GM18873 (cell line): ENCODE results near the gene LYPD5.
A peak's percentile ranks its signal among the peaks of the same experiment; 100 is the strongest.

Experiments
- ATAC-seq: cut with Tn5 transposase; IDR thresholded peaks from one replicate; pipeline ENCODE4 v1.9.1; 2021; ENCODE audit warnings: mild to moderate bottlenecking, moderate library complexity, moderate number of reproducible peaks; ENCODE audit not compliant: unreplicated experiment, low FRiP score

The LYPD5 gene

DNA sequence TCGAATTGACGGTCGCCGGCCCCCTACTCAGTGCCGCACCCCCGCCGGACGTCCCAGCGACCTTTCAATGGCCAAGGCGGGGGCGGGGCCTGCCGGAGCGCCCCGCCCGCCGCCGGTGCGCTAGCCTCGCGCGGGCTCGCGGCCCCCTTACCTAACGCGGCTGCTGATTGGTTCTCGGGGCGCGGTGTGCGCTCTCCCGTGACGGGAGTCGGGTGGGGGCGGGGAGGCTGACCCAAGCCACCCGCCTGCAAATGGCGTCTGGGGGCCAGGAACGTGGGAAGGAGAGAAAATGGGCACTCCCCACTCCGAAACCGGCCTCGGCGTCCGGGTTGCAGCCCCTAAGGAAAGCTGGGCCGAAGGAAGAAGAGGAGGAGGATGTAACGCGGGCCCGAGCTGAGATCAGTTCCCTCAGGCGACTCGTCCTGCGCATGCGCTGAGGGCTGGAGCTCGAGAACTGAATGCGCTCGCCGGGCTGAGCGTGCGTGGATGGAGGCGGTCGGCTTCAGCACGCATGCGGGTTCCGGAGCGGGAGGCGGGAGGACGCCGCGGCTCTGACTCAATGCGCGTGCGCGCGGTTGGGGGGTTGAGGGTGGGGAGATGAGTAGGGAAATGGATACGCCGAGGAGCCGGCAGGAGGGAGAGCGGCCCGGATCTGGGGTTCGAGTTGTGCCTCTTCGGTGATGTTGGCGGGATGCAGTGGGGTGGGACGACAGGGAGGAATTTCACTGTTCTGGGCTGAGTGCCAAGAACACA lies 47.6 kb downstream of the LYPD5 start, which contains the start of gene SMG9:
Gene SMG9 (minus strand): TSS at position 460 of the 753 bp plus-strand sequence. CDS start 4,221 bp downstream, outside the sequence.
- peak; percentile 44 for ATAC-seq

DNA sequence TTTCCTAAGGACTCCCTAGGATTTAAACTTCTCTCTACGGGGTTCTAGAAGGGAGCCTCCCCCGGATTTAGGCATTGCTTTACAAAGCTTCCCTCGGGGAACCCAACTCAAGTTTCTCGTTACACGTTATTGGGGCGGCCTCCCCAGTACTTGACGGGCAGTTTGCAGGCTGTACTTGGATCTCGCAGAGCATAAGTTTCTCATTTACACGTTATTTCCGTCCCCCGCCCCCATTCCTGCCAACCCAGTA lies 48.1 kb downstream of the LYPD5 start:
- no peak for ATAC-seq

DNA sequence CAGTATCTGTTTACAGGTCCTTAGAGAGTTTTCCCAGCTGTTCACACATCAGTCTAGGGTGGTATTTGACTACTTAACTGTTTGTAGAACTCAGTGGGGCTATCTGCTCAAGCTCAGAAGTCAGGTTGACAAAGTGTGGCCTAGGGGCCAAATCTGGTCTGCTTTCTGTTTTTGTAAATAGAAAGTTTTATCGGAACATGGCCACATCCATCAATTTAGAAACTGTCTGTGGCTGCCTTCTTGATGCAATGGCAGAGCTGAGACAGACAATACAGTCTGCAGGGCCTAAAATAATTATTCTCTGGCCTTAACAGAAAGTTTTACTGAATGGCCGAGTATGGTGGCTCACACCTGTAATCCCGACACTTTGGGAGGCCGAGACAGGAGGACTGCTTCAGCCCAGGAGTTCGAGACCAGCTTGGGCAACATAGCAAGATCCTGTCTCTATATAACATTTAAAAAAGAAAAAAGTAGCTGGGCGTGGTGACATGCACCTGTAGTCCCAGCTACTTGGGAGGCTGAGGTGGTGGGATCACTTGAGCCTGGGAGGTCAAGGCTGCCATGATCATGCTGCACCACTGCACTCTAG lies 49.9 kb downstream of the LYPD5 start:
- no peak for ATAC-seq

DNA sequence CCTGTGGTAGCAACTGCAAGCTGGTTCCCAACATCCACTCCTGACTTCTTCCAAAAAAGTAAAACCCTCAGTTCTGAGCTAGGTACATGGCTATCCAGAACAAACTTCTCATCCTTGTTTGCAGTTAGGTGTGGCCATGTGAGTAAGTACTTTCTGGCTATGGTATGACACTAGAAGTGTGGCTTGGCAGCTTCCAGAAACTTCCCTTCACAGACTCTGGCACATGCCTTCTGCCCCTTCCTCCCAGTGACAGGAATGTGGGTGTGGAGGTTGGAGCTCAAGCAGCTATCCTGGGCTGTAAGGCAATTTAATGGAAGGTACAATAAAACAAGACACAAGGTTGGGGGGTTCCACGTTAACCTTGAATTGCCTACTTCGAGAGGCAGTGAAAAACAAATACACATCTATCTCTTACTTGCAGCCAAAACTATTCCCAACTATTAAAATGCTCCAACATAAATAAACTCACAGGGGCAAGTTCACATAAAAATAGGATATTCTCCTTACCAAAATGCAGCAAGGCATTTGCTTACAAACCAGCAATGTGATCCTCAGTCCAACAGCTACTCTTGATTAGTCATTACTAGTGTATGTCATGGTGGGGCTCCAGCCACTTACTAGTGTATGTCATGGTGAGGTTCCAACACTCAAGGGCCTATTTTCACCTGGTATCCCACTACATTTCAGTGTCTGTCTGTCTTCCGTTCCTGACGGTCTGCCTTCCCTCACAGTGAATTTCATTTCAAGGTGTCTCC lies 50.6 kb downstream of the LYPD5 start:
- no peak for ATAC-seq

DNA sequence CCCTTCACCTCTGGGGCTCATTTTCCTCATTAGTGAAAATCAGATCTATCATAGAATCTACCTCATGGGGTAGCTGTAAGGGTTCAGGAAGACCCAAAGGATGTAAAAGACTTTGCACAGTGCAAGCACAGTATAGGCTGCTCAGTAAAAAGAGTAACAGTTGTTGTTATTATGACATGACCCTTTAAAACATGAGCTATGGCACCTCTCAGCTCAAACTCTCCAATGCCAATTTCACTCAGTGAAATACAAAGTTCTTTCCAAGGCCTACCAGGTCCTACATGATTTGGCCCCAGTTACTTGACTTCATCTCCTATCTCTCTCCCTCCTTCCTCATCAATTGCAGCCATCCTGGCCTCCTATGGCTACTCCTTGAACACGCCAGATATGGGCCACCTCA lies 52.3 kb downstream of the LYPD5 start:
- ATAC-seq = no peak

DNA sequence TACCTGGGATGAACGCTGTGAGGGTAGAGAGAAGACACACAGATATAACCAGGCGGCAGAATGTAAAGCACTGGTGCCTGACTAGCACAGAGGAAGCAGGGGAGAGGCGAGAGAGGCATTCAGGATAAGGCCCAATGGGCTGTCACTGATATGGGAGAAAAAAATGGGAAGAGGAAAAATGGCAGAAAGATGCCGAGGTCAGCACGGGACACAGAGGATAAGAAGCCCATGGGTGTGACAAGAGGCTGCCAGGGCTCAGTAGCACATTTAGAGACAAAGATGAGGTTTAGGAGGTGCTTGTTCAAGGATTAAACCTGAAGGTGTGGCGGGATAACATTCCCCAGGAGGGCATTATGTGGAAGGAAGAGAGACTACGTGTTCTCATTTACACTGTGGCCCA lies 53.1 kb downstream of the LYPD5 start:
- no peak for ATAC-seq

DNA sequence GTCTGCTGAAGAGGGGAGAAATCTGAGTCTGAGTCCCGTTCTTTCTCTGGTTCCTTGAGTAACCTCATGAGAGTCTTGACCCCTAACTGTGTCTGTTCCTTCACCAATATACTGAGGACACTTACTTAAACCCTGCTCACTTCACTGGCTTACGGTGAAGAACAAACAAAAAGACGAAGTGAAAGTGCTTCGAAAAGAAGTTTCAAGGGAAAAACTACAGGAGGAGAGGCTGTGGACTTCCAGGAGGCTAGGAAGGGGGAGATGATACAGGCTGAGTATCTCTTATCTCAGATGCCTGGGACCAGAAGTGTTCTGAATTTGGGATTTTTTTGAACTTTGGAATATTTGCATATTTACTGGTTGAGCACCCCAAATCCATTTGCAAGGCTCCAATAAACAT lies 53.6 kb downstream of the LYPD5 start:
- no peak for ATAC-seq

DNA sequence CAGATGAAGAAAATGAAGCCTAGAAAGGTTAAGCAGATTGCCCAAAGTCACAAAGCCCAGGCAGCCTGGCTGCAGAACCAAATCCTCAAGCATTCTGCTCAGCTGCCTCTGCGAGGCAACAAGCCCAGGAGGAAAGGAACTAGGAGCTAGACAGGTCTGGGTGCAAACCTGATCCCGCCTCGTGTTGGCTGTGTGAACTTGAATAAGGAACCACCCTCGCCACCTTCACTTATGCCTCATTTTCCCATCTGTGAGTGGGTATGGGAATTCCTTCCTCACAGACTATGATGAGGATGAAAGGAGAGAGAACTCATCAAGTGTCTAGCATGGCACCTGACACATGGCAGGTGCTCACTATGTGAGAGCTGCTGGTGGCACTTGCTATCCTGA lies 54.0 kb downstream of the LYPD5 start:
- no peak for ATAC-seq

DNA sequence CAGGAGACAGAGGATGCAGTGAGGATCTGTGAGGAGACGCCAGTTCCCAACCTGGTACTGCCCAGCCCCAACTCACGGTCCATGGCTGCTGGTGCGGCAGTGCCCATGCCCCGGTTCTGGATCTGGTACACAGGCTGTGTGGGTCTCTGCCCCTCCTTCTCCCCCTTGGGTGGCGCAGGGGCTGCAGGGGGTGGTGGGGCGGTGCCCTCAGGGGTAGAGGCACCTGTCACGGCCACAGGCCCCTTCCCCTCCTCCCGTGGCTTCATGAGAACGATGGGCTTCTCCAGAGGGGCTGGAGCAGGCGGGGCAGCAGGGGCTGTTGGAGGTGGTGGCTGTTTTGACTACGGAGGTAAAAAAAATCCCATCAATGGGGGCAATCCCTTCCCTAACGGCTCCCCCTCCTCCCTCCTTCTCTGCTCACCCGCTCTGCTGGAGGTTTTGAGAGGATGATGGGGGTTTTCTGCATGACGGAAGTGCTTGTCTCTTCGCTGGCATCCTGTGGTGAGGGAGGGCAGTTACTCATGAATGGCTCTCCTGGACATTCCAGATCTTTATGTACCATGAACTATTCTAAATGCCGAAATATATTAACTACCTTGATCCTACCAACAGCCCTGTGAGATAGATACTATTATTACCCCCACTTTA lies 54.6 kb downstream of the LYPD5 start:
- no peak for ATAC-seq
